GM23338 (cell line): Measurements from ENCODE around the gene GABRR2. TPM values are rescaled to one million over a fixed set of nuclear protein-coding genes. Genes with fewer than 3 reads are reported as not detected.

Experiments used
- ATAC-seq: fragments of 200-7000 bp; cut with Tn5 transposase; 3 replicates; pipeline ENCODE4 v1.9.1; 2020
- DNase-seq: peaks from one replicate; pipeline ENCODE4 v3.0.0-alpha.2; 2015; ENCODE audit warnings: low spot score
- H2AFZ ChIP-seq: fragments of 200-600 bp; sonication (generic); 2 replicates; pipeline ENCODE4 v1.8.0; 2016; ENCODE audit warnings: antibody characterized with exemption, mild to moderate bottlenecking, moderate library complexity
- H3F3A ChIP-seq: fragments of 200-600 bp; sonication (generic); replicated peaks from 2 replicates; pipeline ENCODE4 v1.8.0; 2017; ENCODE audit warnings: antibody characterized with exemption, mixed run types, low read depth
- H3K27ac ChIP-seq: fragments of 200-600 bp; sonication (generic); 2 replicates; pipeline ENCODE4 v1.6.1; 2016; ENCODE audit warnings: low read depth
- H3K27me3 ChIP-seq: fragments of 200-600 bp; sonication (generic); 2 replicates; pipeline ENCODE4 v1.8.0; 2016; ENCODE audit warnings: mild to moderate bottlenecking, mixed run types, moderate library complexity; ENCODE audit not compliant: insufficient read depth
- H3K36me3 ChIP-seq: fragments of 200-600 bp; sonication (generic); 2 replicates; pipeline ENCODE4 v1.8.0; 2016; ENCODE audit warnings: mild to moderate bottlenecking; ENCODE audit not compliant: insufficient read depth
- H3K4me1 ChIP-seq: fragments of 200-600 bp; sonication (generic); 2 replicates; pipeline ENCODE4 v1.8.0; 2016; ENCODE audit warnings: mild to moderate bottlenecking, moderate library complexity; ENCODE audit not compliant: insufficient read depth
- H3K4me2 ChIP-seq: fragments of 200-600 bp; sonication (generic); 2 replicates; pipeline ENCODE4 v1.7.1; 2017; ENCODE audit warnings: mixed run types
- H3K4me3 ChIP-seq: fragments of 200-600 bp; sonication (generic); 2 replicates; pipeline ENCODE4 v1.6.1; 2016; ENCODE audit warnings: mixed run types
- H3K79me2 ChIP-seq: fragments of 200-600 bp; sonication (generic); replicated peaks from 2 replicates; pipeline ENCODE4 v1.8.0; 2017; ENCODE audit warnings: mild to moderate bottlenecking; ENCODE audit not compliant: insufficient read depth
- H3K9me2 ChIP-seq: fragments of 200-600 bp; sonication (generic); 2 replicates; pipeline ENCODE4 v1.8.0; 2017; ENCODE audit not compliant: insufficient read depth
- H4K20me1 ChIP-seq: fragments of 200-600 bp; sonication (generic); replicated peaks from 2 replicates; pipeline ENCODE4 v1.8.0; 2017; ENCODE audit warnings: mild to moderate bottlenecking; ENCODE audit not compliant: insufficient read depth
- H3K27ac Mint-ChIP-seq: 2 replicates; pipeline ENCODE4 v1.8.0; 2020; ENCODE audit warnings: inconsistent platforms, mild to moderate bottlenecking, moderate library complexity, mixed read lengths
- H3K27me3 Mint-ChIP-seq: 3 replicates; pipeline ENCODE4 v1.8.0; 2022; ENCODE audit warnings: low read depth, mild to moderate bottlenecking, moderate library complexity, mixed read lengths, inconsistent platforms; ENCODE audit not compliant: insufficient read depth, poor library complexity
- H3K36me3 Mint-ChIP-seq: 3 replicates; pipeline ENCODE4 v1.8.0; 2021; ENCODE audit warnings: low read depth, mild to moderate bottlenecking, inconsistent platforms, moderate library complexity, mixed read lengths
- H3K4me1 Mint-ChIP-seq: 3 replicates; pipeline ENCODE4 v1.8.0; 2020; ENCODE audit warnings: mild to moderate bottlenecking, inconsistent platforms, mixed read lengths
- H3K4me3 Mint-ChIP-seq: 3 replicates; pipeline ENCODE4 v1.8.0; 2021; ENCODE audit warnings: moderate library complexity, mild to moderate bottlenecking, inconsistent platforms, mixed read lengths
- H3K9me3 Mint-ChIP-seq: 3 replicates; pipeline ENCODE4 v1.8.0; 2020; ENCODE audit warnings: moderate library complexity, mild to moderate bottlenecking, inconsistent platforms, mixed read lengths
- EZH2phosphoT487 ChIP-seq: fragments of 200-600 bp; sonication (generic); IDR thresholded peaks from one replicate; pipeline ENCODE4 v1.8.1; 2018; ENCODE audit warnings: antibody characterized with exemption; ENCODE audit not compliant: unreplicated experiment
- JUNB ChIP-seq: IDR thresholded peaks from one replicate; pipeline ENCODE4 v1.6.1; 2016; ENCODE audit warnings: antibody characterized with exemption; ENCODE audit not compliant: unreplicated experiment
- NANOG ChIP-seq: IDR thresholded peaks from 2 replicates; pipeline ENCODE4 v1.6.1; 2016; ENCODE audit warnings: antibody characterized with exemption, borderline replicate concordance
- ZNF114 ChIP-seq: fragments of 250-450 bp; sonication (Bioruptor Pico); IDR thresholded peaks from 2 replicates; pipeline ENCODE4 v1.5.0; 2020; ENCODE audit warnings: mild to moderate bottlenecking, moderate library complexity
- ZNF331 ChIP-seq: fragments of 250-450 bp; sonication (Bioruptor Pico); IDR thresholded peaks from 2 replicates; pipeline ENCODE4 v1.5.0; 2020; ENCODE audit warnings: low read depth, mild to moderate bottlenecking, moderate library complexity
- polyA plus RNA-seq: library from polyadenylated mRNA; unstranded; fragments of >200 nt; fragmentation: Nextera tagmentation; extraction: Ambion mirVana; gene quantifications from 2 replicates; pipeline ENCODE4 v1.2.1, GENCODE V29; 2016
- total RNA-seq: library from RNA; depleted of rRNA; stranded (reverse); fragments of >200 nt; shearing (Covaris generic); gene quantifications from 2 replicates; pipeline ENCODE4 v1.2.3, GENCODE V29; 2014
- TF ChIP-seq, protein P1 (sequence below), 2 experiments: fragments of 200-600 bp in 1 of 2; sonication (generic) in 1 of 2; conservative IDR thresholded peaks; 2 replicates each; pipeline versions ENCODE4 v1.5.1 to v1.6.1; 2016 to 2017; ENCODE audit warnings: antibody characterized with exemption in 2 of 2, low read depth in 2 of 2, mild to moderate bottlenecking in 2 of 2, moderate library complexity in 1 of 2
- TF ChIP-seq, protein P2 (sequence below): IDR thresholded peaks from one replicate; pipeline ENCODE4 v1.6.1; 2018; ENCODE audit warnings: antibody characterized with exemption; ENCODE audit not compliant: unreplicated experiment
- TF ChIP-seq, protein P3 (sequence below): IDR thresholded peaks from 2 replicates; pipeline ENCODE4 v1.6.1; 2016; ENCODE audit warnings: antibody characterized with exemption

Gene GABRR2
- total and polyA plus RNA-seq, 2 experiments from 2014 or later: not detected

DNA sequence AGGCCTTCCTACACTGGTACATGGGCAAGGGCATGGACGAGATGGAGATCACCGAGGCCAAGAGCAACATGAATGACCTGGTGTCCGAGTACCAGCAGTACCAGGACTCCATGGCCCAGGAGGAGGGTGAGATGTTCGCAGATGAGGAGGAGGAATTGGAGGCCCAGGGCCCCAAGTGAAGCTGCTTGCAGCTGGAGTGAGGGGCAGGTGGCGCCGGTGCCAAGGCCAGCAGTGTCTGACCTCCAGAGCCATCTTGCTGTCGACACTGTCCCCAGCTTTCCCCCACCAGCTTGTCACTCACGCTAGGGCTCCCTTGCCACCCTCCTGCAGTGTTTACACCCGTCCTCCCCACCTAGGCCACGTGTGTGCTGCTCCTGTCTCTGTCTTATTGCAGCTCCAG is 12.2 kb downstream of the GABRR2 start:
- H3K4me3 Mint-ChIP-seq: no peak overlapping the region
- peaks cover 7% of the 10 kb centered on the region; the same call in 1 of the 3 replicates for H3K9me3 Mint-ChIP-seq
- Histone ChIP-seq H2AFZ (no peak overlapping the region), H3K9me2 (no peaks in the 10 kb centered on the region; the same call in 1 of the 2 replicates), H3K27ac (no peak overlapping the region), H3K27me3 (no peaks in the 10 kb centered on the region), H3K36me3 (no peaks in the 10 kb centered on the region), H3F3A (no peaks in the 10 kb centered on the region), H3K4me2 (no peak overlapping the region), H3K4me1 (peaks cover 6% of the 10 kb centered on the region; the same call in 1 of the 2 replicates), H4K20me1 (no peaks in the 10 kb centered on the region), H3K79me2 (no peaks in the 10 kb centered on the region), H3K4me3 (no peak overlapping the region)
- peaks cover 13% of the 10 kb centered on the region; the same call in 2 of the 3 replicates for H3K4me1 Mint-ChIP-seq
- TF ChIP-seq, protein P1, sequence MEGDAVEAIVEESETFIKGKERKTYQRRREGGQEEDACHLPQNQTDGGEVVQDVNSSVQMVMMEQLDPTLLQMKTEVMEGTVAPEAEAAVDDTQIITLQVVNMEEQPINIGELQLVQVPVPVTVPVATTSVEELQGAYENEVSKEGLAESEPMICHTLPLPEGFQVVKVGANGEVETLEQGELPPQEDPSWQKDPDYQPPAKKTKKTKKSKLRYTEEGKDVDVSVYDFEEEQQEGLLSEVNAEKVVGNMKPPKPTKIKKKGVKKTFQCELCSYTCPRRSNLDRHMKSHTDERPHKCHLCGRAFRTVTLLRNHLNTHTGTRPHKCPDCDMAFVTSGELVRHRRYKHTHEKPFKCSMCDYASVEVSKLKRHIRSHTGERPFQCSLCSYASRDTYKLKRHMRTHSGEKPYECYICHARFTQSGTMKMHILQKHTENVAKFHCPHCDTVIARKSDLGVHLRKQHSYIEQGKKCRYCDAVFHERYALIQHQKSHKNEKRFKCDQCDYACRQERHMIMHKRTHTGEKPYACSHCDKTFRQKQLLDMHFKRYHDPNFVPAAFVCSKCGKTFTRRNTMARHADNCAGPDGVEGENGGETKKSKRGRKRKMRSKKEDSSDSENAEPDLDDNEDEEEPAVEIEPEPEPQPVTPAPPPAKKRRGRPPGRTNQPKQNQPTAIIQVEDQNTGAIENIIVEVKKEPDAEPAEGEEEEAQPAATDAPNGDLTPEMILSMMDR (conservative IDR thresholded peaks at IDR 0.05; ENCODE audit: low read depth in 2 of 2): no peak; a peak in 1 of 4 replicates
- H3K36me3 Mint-ChIP-seq: peaks cover 3% of the 10 kb centered on the region; the same call in 1 of the 3 replicates
- ATAC-seq (no peak), DNase-seq (no peak)
- peaks cover 10% of the 10 kb centered on the region for H3K27me3 Mint-ChIP-seq
- no peak overlapping the region for H3K27ac Mint-ChIP-seq

DNA sequence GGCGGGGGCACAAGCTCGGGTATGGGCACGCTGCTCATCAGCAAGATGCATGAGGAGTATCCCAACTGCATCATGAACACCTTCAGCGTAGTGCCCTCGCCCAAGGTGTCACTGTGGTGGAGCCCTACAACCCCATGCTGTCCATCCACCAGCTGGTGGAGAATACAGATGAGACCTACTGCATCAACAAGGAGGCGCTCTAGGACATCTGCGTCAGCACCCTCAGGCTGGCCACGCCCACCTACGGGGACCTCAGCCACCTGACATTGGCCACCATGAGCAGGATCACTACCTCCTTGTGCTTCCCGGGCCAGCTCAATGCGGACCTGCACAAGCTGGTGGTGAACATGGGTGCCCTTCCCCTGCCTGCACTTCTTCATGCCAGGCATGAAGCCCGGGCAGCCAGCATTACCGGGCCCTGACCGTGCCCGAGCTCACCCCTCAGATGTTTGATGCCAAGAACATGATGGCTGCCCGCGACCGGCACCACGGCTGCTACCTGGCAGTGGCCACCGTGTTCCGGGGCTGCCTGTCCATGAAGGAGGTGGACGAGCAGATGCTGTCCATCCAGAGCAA is 12.8 kb downstream of the GABRR2 start:
- ATAC-seq (no peak), DNase-seq (no peak)
- H3K4me2 ChIP-seq: no peak overlapping the region
- Mint-ChIP-seq H3K9me3 (peaks cover 7% of the 10 kb centered on the region; the same call in 1 of the 3 replicates), H3K27ac (no peak overlapping the region), H3K4me3 (no peak overlapping the region), H3K4me1 (peaks cover 13% of the 10 kb centered on the region; the same call in 2 of the 3 replicates), H3K27me3 (peaks cover 11% of the 10 kb centered on the region), H3K36me3 (peaks cover 3% of the 10 kb centered on the region; the same call in 1 of the 3 replicates)
- H3K27me3 ChIP-seq: no peaks in the 10 kb centered on the region
- H3K27ac ChIP-seq: no peak overlapping the region
- H3F3A ChIP-seq: no peaks in the 10 kb centered on the region
- no peak overlapping the region for H2AFZ ChIP-seq
- H4K20me1 ChIP-seq: no peaks in the 10 kb centered on the region
- TF ChIP-seq ZNF331 (CRISPR knock-in tag) (no peak), JUNB (no peak), NANOG (no peak), EZH2phosphoT487 (no peak), ZNF114 (no peak)
- TF ChIP-seq, protein P2, sequence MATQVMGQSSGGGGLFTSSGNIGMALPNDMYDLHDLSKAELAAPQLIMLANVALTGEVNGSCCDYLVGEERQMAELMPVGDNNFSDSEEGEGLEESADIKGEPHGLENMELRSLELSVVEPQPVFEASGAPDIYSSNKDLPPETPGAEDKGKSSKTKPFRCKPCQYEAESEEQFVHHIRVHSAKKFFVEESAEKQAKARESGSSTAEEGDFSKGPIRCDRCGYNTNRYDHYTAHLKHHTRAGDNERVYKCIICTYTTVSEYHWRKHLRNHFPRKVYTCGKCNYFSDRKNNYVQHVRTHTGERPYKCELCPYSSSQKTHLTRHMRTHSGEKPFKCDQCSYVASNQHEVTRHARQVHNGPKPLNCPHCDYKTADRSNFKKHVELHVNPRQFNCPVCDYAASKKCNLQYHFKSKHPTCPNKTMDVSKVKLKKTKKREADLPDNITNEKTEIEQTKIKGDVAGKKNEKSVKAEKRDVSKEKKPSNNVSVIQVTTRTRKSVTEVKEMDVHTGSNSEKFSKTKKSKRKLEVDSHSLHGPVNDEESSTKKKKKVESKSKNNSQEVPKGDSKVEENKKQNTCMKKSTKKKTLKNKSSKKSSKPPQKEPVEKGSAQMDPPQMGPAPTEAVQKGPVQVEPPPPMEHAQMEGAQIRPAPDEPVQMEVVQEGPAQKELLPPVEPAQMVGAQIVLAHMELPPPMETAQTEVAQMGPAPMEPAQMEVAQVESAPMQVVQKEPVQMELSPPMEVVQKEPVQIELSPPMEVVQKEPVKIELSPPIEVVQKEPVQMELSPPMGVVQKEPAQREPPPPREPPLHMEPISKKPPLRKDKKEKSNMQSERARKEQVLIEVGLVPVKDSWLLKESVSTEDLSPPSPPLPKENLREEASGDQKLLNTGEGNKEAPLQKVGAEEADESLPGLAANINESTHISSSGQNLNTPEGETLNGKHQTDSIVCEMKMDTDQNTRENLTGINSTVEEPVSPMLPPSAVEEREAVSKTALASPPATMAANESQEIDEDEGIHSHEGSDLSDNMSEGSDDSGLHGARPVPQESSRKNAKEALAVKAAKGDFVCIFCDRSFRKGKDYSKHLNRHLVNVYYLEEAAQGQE: no peak
- TF ChIP-seq, protein P1 (conservative IDR thresholded peaks at IDR 0.05; ENCODE audit: low read depth in 2 of 2): peak in 1 of 2 experiments; percentile 19; a peak in 1 of 4 replicates
- TF ChIP-seq, protein P3, sequence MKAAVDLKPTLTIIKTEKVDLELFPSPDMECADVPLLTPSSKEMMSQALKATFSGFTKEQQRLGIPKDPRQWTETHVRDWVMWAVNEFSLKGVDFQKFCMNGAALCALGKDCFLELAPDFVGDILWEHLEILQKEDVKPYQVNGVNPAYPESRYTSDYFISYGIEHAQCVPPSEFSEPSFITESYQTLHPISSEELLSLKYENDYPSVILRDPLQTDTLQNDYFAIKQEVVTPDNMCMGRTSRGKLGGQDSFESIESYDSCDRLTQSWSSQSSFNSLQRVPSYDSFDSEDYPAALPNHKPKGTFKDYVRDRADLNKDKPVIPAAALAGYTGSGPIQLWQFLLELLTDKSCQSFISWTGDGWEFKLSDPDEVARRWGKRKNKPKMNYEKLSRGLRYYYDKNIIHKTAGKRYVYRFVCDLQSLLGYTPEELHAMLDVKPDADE: no peak
- H3K36me3 ChIP-seq: no peaks in the 10 kb centered on the region
- H3K4me1 ChIP-seq: peaks cover 6% of the 10 kb centered on the region; the same call in 1 of the 2 replicates
- no peak overlapping the region for H3K4me3 ChIP-seq
- no peaks in the 10 kb centered on the region; the same call in 1 of the 2 replicates for H3K9me2 ChIP-seq
- no peaks in the 10 kb centered on the region for H3K79me2 ChIP-seq
